ENCODE results near the gene A2M.

GRCh38 chr12:9147461-9147860, 31.7 kb upstream of the A2M start:
- TF ChIP-seq, protein P1, sequence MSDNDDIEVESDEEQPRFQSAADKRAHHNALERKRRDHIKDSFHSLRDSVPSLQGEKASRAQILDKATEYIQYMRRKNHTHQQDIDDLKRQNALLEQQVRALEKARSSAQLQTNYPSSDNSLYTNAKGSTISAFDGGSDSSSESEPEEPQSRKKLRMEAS (IDR thresholded peaks at IDR 0.05) = no peak
- TF ChIP-seq CTCF (IDR thresholded peaks at IDR 0.05) = no peak
- no peak for TF ChIP-seq RFX5 (IDR thresholded peaks at IDR 0.05)
- TF ChIP-seq E2F6 (IDR thresholded peaks at IDR 0.05; ENCODE audit: borderline replicate concordance, low read depth) = no peak
- TF ChIP-seq SREBF2 (IDR thresholded peaks at IDR 0.05) = no peak
- TF ChIP-seq ELK1 (IDR thresholded peaks at IDR 0.05; ENCODE audit: low read depth, low read length) = no peak
- TF ChIP-seq MYC (IDR thresholded peaks at IDR 0.05; ENCODE audit: borderline replicate concordance, low read length) = no peak
- TF ChIP-seq JUN (IDR thresholded peaks at IDR 0.05) = no peak
- no peak for TF ChIP-seq RAD21 (conservative IDR thresholded peaks at IDR 0.05 in 1 of 2, IDR thresholded peaks at IDR 0.05 in 1 of 2)
- TF ChIP-seq, protein P2, sequence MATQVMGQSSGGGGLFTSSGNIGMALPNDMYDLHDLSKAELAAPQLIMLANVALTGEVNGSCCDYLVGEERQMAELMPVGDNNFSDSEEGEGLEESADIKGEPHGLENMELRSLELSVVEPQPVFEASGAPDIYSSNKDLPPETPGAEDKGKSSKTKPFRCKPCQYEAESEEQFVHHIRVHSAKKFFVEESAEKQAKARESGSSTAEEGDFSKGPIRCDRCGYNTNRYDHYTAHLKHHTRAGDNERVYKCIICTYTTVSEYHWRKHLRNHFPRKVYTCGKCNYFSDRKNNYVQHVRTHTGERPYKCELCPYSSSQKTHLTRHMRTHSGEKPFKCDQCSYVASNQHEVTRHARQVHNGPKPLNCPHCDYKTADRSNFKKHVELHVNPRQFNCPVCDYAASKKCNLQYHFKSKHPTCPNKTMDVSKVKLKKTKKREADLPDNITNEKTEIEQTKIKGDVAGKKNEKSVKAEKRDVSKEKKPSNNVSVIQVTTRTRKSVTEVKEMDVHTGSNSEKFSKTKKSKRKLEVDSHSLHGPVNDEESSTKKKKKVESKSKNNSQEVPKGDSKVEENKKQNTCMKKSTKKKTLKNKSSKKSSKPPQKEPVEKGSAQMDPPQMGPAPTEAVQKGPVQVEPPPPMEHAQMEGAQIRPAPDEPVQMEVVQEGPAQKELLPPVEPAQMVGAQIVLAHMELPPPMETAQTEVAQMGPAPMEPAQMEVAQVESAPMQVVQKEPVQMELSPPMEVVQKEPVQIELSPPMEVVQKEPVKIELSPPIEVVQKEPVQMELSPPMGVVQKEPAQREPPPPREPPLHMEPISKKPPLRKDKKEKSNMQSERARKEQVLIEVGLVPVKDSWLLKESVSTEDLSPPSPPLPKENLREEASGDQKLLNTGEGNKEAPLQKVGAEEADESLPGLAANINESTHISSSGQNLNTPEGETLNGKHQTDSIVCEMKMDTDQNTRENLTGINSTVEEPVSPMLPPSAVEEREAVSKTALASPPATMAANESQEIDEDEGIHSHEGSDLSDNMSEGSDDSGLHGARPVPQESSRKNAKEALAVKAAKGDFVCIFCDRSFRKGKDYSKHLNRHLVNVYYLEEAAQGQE (IDR thresholded peaks at IDR 0.05) = no peak
- no peak for TF ChIP-seq NR3C1 (IDR thresholded peaks at IDR 0.05)
